OCI-M2 (cell line): ENCODE measurements around the gene BTBD9.

Experiments used
- DNase-seq: peaks from one replicate; lab custom pipeline; 2025; ENCODE audit not compliant: unreplicated experiment; lab: John Stamatoyannopoulos, UW

The BTBD9 gene

GRCh38 chr6:38214159-38214558 is 425.6 kb downstream of the BTBD9 start:
- no peak for DNase-seq

GRCh38 chr6:38213251-38213658 is 426.5 kb downstream of the BTBD9 start:
- no peak for DNase-seq

GRCh38 chr6:38212579-38212978 is 427.1 kb downstream of the BTBD9 start:
- DNase-seq: no peak

- DNase-seq: no peak
Measured at GRCh38 chr6:38212116-38212515, 427.6 kb downstream of the BTBD9 start.

- no peak for DNase-seq
Measured at GRCh38 chr6:38209371-38210260, 430.1 kb downstream of the BTBD9 start.

- DNase-seq: no peak
Measured at GRCh38 chr6:38208028-38208427, 431.7 kb downstream of the BTBD9 start.

- DNase-seq: no peak
Measured at GRCh38 chr6:38207375-38207774, 432.4 kb downstream of the BTBD9 start.

- DNase-seq: no peak
Measured at GRCh38 chr6:38198219-38198618, 441.5 kb downstream of the BTBD9 start.

GRCh38 chr6:38195113-38195635 is 444.6 kb downstream of the BTBD9 start:
- DNase-seq: no peak

GRCh38 chr6:38194589-38194988 is 445.1 kb downstream of the BTBD9 start:
- DNase-seq: no peak

GRCh38 chr6:38194282-38194572 is 445.5 kb downstream of the BTBD9 start:
- no peak for DNase-seq

GRCh38 chr6:38193481-38194281 is 446.0 kb downstream of the BTBD9 start:
- DNase-seq: no peak

- DNase-seq: no peak
Measured at GRCh38 chr6:38193051-38193450, 446.7 kb downstream of the BTBD9 start.

- no peak for DNase-seq
Measured at GRCh38 chr6:38192487-38192886, 447.2 kb downstream of the BTBD9 start.

- no peak for DNase-seq
Measured at GRCh38 chr6:38192011-38192410, 447.7 kb downstream of the BTBD9 start.

- DNase-seq: no peak
Measured at GRCh38 chr6:38191418-38191817, 448.3 kb downstream of the BTBD9 start.

- DNase-seq: no peak
Measured at GRCh38 chr6:38188677-38189335, 450.9 kb downstream of the BTBD9 start.

- no peak for DNase-seq
Measured at GRCh38 chr6:38187811-38188590, 451.7 kb downstream of the BTBD9 start.

- no peak for DNase-seq
Measured at GRCh38 chr6:38187325-38187724, 452.4 kb downstream of the BTBD9 start.

- no peak for DNase-seq
Measured at GRCh38 chr6:38185752-38186151, 454.0 kb downstream of the BTBD9 start.

GRCh38 chr6:38185244-38185643 is 454.5 kb downstream of the BTBD9 start:
- DNase-seq: no peak
